GM12878 (cell line): ENCODE data around the gene PINLYP.

Experiments used
- BCL11A ChIP-seq: IDR thresholded peaks from 2 replicates; pipeline ENCODE4 v1.6.1; 2011; ENCODE audit warnings: low read depth, low read length
- CTCF ChIP-seq, 3 experiments: IDR thresholded peaks in 2 of 3; conservative IDR thresholded peaks in 1 of 3; 2 replicates each; pipeline ENCODE4 v1.5.1; 2011; ENCODE audit warnings: low read depth in 3 of 3, low read length in 3 of 3, mild to moderate bottlenecking in 3 of 3, control low read depth in 2 of 3, moderate library complexity in 2 of 3, inconsistent platforms in 1 of 3, mixed read lengths in 1 of 3; ENCODE audit not compliant: control insufficient read depth in 2 of 3, insufficient read depth in 1 of 3; ENCODE audit errors: extremely low read depth in 1 of 3
- MXI1 ChIP-seq: fragments of 150-350 bp; IDR thresholded peaks from 2 replicates; pipeline ENCODE4 v1.6.1; 2011; ENCODE audit warnings: low read depth, mild to moderate bottlenecking, inconsistent platforms, low read length, improper control_type of control experiment
- RAD21 ChIP-seq: IDR thresholded peaks from 2 replicates; pipeline ENCODE4 v1.6.1; 2011; ENCODE audit warnings: mild to moderate bottlenecking, low read depth, low read length, moderate library complexity; ENCODE audit not compliant: insufficient read depth
- SRF ChIP-seq, 2 experiments: IDR thresholded peaks; 2 replicates each; pipeline ENCODE4 v1.6.1; 2011; ENCODE audit warnings: low read depth in 2 of 2, low read length in 2 of 2, mild to moderate bottlenecking in 1 of 2, moderate library complexity in 1 of 2

GRCh38 chr19:43552198-43552450 is 23.5 kb upstream of the PINLYP start:
- TF ChIP-seq CTCF (IDR thresholded peaks at IDR 0.05 in 2 of 3, conservative IDR thresholded peaks at IDR 0.05 in 1 of 3; ENCODE audit: control insufficient read depth in 2 of 3, extremely low read depth in 1 of 3, insufficient read depth in 1 of 3, low read depth in 3 of 3, low read length in 3 of 3) = no peak
- TF ChIP-seq MXI1 = no peak
- no peak for TF ChIP-seq SRF (IDR thresholded peaks at IDR 0.05; ENCODE audit: low read depth in 2 of 2, low read length in 2 of 2)
- no peak for TF ChIP-seq BCL11A
- TF ChIP-seq RAD21 = no peak
